HG03103 (cell line): ENCODE results near the gene MAPK12.
A peak's percentile ranks its signal among the peaks of the same experiment; 100 is the strongest.

Experiments
- ATAC-seq: cut with Tn5 transposase; IDR thresholded peaks from one replicate; pipeline ENCODE4 v1.9.1; 2021; ENCODE audit warnings: low read depth; ENCODE audit not compliant: unreplicated experiment

The MAPK12 gene

GRCh38 chr22:50253046-50253915, 8.2 kb downstream of the MAPK12 start:
- no peak for ATAC-seq

GRCh38 chr22:50252082-50253045, 9.1 kb downstream of the MAPK12 start:
- no peak for ATAC-seq

GRCh38 chr22:50251477-50252081, 9.9 kb downstream of the MAPK12 start:
- no peak for ATAC-seq

GRCh38 chr22:50250555-50251476, 10.7 kb downstream of the MAPK12 start, which contains the start of gene HDAC10:
HDAC10 (minus strand) TSS chr22:50251265; CDS start chr22:50251032, 233 bp downstream.
- peak; percentile 45 for ATAC-seq

GRCh38 chr22:50250249-50250554, 11.3 kb downstream of the MAPK12 start:
- no peak for ATAC-seq

GRCh38 chr22:50249341-50250248, 11.9 kb downstream of the MAPK12 start:
- ATAC-seq: no peak

GRCh38 chr22:50248196-50249081, 13.0 kb downstream of the MAPK12 start:
- ATAC-seq: no peak

GRCh38 chr22:50247748-50248147, 13.7 kb downstream of the MAPK12 start:
- ATAC-seq: no peak

- no peak for ATAC-seq
Observed at GRCh38 chr22:50246242-50247175, 15.0 kb downstream of the MAPK12 start.

- no peak for ATAC-seq
Observed at GRCh38 chr22:50245214-50246072, 16.0 kb downstream of the MAPK12 start.

GRCh38 chr22:50244420-50245213, 16.9 kb downstream of the MAPK12 start, which contains the start of gene TUBGCP6:
TUBGCP6 (minus strand) TSS chr22:50245023; CDS start chr22:50244459, 564 bp downstream.
- peak; percentile 53 for ATAC-seq

GRCh38 chr22:50243685-50244419, 17.6 kb downstream of the MAPK12 start:
- ATAC-seq: no peak

- ATAC-seq: no peak
Observed at GRCh38 chr22:50242406-50242949, 19.0 kb downstream of the MAPK12 start.

GRCh38 chr22:50238755-50239154, 22.7 kb downstream of the MAPK12 start:
- no peak for ATAC-seq
